ENCODE measurements around the gene CARMIL1.

The CARMIL1 gene

DNA sequence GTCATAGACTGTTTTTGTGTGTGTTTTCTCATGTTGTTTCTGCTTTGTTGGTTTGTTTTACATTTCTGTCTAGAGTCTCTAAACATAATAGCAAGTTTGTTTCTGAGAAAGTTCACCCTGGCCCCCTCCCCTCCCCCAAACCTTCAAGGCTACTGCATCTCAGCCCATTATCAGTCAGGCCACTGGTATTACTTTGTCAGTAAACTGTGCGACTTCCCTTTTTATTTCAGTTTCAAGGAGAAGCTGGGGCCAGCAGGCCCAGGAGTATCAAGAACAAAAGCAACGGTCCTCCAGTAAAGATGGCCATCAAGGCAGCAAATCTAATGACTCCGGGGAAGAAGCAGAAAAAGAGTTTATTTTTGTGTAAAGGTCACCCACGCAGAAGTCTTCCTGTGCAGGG, 340.0 kb downstream of the CARMIL1 start:
- DNase-seq (ENCODE audit: low read depth) = no peak

DNA sequence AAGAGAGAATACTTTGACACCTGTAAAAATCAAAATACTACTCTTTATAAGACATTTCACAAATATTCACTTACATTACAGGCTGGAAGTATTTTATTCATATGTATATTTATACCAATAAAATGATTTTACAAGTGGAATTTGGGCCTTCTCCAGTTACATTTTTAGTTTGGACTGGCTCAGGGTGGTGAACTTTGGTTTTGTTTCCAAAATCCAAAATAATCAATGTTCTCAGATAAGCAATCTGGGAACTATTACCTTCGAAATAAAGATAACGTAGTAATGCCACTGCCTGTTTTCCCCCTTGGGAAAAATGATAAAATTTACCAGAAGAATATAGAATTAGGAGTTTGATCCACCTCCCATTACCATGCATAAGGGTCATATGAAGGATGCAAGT, 341.2 kb downstream of the CARMIL1 start:
- no peak for DNase-seq (ENCODE audit: low read depth)

DNA sequence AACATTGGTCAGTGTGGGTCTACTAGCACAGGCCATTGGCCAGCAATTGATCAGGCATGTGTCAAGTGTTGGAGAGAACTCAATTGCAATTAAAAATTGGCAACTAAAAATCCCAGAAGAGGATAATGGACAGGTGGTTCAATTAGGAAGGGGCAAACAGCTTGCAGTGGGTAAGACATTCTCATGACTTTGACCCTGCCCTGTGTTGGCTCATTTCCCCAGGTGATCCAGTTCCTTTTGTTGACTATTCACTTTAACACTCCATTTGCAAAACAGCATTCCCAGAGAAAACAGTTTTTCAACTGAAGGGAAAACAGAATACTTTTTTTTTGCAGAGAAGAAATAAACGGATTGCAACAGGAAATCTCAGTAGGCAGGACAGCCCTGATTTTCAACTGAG, 343.9 kb downstream of the CARMIL1 start:
- no peak for DNase-seq (ENCODE audit: low read depth)

DNA sequence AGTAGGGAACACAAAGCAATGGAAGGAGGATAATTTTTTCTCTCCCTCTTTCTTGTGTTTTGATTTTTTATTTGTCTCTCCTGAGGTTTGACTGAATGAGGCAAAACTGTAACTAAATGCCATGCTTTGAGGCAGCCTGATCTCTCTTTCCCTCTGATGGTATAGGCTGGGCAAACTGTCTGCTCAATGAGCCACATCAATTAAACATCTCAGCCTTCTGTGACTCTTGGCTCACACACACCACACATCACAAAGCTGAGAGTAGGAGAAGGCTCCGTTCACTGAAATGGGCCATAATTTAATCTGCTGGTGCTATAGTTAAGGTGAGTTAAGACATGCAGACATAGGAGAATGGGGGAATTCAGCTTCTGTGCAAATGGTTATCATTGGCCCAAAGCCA, 344.7 kb downstream of the CARMIL1 start:
- DNase-seq (ENCODE audit: low read depth) = no peak

DNA sequence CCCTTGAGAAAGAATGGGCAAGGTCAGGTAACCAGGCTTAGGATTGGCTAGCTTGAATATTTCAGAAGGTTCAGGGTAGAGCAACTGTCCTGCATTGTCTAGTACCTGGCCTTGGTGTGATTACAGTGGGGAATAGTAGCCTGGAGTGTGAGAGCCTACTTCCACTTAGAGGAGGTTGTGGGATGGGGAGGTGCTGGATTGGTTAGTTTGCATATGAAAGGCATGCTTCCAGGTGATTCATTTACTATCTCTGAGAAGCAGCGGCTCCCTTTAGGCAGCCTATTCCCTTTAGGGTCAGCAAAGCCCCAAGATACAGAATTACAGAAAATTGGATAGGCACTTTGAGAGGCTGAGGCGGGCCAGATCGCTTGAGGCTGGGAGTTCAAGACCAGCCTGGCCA, 347.8 kb downstream of the CARMIL1 start:
- DNase-seq (ENCODE audit: low read depth) = no peak

DNA sequence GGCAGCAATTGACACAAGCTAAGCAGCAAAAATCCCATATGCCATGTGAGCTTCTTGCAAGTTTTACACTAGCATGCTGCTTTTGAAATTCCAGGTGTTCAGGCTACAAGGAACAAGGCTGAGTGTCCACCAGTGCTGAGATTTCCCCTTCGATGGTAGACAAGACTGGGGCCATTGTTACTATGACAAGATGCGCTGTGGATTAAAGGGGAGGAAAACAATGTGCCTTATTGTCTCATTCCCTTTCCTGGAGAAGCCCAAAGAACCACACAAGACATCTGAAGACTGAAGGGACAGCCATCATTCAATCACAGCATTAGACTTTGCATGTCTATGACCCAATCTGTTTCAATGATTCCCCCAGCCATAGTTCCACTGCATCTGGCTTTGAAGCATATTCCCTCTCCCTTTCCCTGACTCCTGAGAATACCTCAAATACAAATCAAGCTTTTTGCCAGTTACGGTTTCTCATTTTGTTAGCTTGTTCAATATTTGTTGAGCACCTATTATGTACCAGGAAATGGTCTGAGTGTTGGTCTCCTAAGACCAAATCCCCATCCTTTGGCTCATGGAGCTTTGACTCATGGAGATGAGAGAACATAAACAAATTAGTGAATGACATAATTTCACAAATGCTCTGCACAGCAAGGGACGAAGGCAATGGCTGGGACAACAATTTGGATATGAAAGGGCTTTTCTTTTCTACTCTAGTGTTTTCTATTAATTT, 349.5 kb downstream of the CARMIL1 start:
- no peak for DNase-seq (ENCODE audit: low read depth)

DNA sequence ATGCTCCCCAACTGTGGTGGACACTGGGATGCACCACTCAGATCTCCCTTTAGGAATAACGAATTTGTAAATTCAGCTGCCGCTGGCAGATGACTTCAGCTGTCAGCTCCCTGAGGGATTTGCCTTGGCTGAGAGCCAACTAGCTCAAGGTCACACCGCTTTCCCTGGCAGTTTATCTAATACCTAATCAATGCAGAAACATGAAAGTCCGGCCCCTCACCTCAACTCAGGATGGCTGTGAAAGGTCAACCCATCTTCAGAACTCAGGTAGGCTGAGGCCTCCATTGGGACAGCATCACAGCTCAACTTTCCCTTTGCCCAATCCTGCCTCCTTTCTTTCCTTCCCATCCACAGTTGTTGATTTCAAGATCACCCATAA, 350.0 kb downstream of the CARMIL1 start:
- DNase-seq (ENCODE audit: low read depth) = no peak

DNA sequence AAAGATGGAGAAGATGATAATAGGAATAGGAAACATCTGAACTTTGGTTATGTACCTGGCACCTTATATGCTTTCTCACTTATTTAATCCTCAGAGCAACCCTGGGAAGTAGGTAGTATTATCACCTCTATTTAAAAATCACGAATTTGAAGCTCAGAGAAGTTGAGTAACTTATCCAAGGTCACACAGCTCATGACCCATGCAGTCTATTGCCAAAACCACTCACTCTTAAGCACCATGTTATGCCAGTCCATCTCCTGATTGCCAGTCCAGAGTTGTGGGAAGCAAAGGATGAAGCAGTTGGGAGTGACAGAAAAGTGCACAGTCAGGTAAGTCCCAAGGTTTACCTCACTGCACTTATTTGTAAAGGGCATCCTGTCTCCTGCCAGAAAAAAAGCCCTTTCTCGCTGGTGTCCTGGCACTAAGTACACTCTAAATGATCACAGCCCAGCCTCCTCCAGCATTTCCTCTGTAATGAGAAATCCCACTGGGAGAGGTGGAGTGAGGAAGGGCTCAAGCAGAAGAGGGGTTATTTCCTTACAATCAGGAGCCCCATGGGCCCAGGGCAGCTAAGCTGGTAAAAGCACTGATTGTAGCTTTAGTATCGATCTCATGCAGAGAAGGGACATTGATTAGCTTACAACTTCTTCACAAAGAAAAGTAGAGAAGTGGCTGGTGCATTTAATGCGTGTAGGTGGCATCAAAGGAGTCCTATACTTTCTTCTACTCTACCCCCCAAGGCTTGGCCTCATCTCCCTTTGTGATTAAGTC, 351.5 kb downstream of the CARMIL1 start:
- no peak for DNase-seq (ENCODE audit: low read depth)

DNA sequence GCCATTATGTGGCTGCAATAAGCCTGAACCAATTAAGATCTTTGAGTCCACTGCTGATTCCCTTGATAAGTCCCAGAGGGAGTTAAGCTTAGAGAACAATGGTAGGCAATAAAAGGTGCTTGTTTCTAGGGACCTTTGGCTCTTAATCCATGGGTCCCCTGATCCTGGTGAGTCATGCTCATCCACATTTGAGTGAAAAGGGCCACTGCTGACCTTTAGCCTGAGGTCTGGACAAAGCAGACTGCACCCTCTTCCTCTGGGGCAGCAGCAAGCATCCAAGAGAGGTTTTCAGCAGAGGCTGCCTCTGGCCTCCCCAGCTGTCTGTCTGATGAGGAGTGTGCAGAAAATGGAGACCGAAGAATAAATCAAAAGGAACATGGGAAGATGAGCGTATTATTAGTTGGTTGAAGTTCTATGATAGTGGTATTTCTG, 356.7 kb downstream of the CARMIL1 start:
- no peak for DNase-seq (ENCODE audit: low read depth)

DNA sequence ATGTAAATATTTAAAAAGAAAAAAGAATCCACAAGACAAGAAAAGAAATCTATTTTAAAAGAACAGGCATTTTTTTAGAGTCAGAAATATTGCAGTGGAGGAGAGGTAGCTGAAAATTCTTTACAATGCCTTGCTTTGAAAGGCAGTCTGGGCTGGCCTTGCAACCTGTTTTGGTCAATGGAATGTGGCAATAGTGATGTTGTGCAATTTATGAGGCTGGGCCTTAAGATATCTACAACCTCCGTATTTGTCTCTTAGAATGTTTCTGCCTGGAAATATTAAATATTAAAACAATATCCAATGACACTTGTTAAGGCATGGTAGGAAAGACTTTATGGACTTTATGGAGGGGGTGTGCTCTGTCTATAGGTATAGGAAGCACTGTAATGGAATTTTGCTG, 358.0 kb downstream of the CARMIL1 start:
- DNase-seq (ENCODE audit: low read depth) = no peak

DNA sequence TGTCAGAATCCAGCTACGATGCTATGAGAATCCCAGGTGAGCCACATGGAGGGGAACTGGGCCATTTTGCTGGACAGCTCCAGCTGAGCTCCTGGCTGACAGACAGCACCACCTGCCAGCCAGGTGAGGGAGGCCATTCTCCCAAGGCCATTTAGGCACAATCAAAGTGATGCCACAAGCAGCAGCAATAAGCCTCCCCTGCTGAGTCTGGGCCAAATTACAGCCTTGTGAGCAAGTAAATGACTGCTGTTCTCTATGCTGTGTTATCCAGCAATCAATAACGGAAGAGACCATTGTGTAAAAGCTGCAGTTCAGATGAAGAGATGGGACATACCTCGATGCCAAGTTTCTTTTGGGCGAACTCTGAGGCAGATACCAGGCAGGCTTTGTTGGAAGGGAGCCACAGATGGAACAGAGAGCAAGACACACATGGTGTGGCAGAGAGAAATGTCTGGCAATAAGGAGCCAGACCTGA, 358.8 kb downstream of the CARMIL1 start:
- no peak for DNase-seq (ENCODE audit: low read depth)

DNA sequence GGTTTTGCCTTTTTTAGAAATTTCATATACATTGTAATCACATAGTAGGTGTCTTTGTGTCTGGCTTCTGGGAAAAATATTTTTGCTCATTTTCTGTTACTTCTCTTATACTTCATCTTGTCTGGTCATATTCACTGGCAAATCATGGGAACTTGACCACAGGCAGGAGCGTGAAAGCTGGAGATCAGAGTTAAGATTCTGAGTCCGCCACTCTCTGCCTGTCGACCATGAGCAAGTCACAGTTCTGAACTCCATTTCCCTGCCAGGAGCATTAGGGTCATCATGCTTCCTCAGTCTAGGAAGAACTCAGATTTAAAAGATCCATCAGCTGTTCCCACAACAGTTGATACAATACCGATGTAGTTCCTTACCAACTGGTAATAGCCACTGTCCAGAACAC, 360.5 kb downstream of the CARMIL1 start:
- no peak for DNase-seq (ENCODE audit: low read depth)

DNA sequence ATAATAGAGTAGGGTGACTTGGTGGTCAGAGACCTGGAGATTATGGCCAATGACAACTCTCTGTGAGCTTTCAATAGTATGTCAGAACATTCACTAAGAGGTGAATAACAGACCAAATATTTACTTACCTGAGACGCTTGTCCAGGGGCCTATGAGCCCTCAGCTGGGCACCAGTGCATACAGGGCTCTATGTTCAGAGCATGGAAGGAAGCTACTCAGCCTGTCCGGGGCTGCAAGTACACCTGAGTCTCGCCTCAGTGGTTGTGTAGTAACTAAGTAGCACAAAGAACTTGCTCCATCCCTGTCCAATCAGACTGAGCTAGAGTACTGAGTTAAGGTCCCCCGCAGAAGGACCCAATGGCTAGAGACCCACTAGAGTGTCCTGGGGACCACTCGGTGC, 361.3 kb downstream of the CARMIL1 start:
- no peak for DNase-seq (ENCODE audit: low read depth)

DNA sequence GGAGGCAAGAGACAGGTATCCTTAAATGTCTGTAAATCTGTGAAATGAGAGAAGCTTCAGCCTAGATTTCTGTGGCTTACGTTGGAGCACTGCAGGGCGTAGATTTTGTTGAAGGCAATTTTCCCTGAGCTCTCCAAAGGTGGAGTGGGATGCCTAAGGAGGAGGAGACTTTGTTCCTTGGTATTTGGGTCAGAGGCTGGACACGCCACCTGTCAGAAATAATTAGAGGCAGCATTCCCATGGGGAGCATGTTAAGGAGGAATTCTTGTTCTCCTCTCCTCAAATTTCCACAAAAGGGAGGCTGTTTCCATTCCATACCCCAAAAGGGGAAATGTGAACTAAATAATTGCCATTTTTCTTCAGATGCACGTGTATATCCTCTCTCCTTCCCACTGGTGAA, 361.7 kb downstream of the CARMIL1 start:
- DNase-seq (ENCODE audit: low read depth) = no peak

DNA sequence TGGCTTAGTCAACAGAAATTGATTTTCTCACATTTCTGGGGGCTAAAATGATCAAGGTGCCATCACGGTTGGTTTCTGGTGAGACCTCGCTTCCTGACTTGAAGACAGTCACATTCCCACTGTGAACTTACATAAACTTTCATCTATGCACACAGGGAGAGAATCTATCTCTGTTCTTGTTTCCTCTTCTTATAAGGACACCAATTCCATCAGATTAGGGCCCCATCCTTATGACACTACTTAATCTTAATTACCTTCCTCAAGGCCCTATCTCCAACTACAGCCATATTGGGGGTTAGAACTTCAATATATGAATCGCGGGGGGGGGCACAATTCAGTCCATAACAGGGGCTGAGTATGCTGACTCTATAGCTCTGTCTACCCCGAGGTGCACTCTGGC, 362.2 kb downstream of the CARMIL1 start:
- DNase-seq (ENCODE audit: low read depth) = no peak

DNA sequence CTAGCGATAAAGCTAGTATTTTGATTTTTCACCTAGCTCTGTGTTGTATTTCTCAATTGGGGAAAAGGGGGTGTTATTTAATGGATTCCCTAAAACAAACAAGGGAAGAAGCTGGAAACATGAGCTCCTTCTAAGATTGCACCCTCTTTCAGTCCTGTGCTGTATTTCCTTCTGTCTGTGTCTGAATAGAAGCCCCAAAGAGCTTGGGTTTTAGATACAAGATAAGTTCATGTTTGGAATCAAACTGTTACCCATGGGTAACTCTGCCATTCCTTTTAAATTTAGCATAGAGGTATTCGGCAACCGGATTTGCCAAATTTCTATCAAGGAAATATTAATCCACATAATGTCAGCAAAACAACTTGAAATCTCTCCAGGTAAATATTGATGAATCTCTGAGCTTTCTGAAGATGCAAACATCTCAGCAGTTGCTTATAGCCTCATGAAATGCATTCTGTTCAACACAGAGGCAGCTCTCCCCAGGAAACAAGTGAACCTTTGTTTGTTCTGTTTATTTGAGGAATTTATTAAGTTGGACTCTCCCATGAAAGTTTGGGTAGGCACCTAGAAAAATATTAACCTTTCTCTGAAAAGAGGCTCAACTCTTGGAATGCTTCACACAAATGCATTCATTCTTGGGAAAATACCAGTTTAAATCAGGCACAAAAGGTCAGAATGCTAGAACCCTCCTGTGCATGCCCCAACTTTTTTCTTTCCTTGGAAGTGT, 362.9 kb downstream of the CARMIL1 start:
- no peak for DNase-seq (ENCODE audit: low read depth)

DNA sequence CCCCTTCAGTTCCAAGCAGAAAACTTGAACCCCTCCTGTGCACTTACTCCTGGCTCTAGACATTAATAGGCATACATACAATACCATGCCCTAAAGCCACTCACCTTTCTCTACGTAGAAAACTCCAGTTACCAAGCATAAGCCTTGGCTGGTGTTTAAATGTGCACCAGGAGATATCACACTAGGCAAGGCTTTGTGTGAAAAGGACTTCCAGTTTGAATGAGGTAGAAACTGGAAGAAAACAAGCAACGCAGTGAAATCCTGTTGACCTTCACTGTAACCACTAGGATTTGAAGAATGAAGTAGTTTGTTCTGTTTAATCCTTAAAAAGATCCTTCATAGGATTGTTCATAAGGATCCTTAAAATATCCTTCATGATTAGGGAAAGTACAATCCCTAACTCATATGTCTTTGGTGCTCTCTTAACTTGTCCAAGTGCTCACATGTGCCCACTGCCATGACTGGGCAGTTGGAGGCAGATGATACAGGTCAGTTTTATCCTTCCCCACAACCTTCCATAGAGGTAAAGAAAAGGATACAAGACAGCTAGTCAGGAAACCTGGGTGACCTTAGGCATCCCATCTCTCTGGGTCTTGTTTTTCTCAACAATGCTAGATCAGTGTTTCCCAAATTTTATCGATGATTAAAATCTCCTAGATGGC, 363.6 kb downstream of the CARMIL1 start:
- no peak for DNase-seq (ENCODE audit: low read depth)

DNA sequence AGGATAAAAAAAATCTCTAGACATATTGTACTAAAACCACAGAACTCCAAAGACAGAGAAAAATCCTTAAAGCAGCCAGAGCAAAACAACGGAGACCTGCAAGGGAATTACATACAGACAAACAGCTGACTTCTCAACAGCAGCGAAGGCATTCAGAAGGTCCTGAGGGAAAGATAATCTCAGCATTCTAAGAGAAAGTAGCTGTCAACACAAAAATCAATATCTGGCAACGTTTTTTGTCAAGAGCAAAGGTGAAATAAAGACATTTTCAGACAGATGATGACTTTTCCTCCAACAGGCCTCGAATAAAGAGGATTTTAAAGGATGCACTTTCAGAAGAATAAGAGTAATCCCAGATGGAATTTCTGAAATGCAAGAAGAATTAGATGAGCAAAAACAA, 366.7 kb downstream of the CARMIL1 start:
- no peak for DNase-seq (ENCODE audit: low read depth)

DNA sequence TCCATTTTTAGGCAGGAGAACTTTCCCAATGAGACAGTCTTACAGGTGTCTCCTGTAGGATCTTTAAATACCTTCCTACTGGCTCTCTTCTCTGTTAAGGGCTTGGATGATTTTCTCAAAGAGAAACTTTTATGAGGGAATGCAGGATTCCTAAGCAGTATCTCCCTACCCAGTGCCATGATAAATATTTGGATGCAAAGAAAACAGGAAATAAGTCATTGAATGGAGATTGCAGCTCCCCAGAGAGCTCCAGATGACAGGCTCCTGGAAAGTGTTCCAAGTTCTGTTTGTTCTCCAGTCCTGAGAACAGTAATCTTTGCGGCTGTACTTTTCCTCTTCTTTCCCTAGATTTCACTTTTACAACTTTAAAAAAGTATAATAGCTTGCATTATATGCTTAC, 370.4 kb downstream of the CARMIL1 start:
- no peak for DNase-seq (ENCODE audit: low read depth)

DNA sequence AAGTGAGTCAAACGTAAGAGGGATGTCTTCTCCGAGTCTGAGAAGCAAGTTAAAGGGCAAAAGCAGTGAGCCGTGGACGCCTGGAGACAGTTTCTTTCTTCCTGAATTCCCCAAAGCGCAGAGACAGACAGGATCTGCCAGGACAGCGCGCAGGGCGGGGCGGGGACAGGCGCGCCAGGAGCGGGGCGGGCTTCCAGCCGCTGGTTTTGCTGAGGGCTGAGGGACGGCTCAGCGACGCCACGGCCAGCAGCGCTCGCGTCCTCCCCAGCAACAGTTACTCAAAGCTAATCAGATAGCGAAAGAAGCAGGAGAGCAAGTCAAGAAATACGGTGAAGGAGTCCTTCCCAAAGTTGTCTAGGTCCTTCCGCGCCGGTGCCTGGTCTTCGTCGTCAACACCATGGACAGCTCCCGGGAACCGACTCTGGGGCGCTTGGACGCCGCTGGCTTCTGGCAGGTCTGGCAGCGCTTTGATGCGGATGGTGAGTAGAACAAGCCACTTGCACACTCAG, 372.9 kb downstream of the CARMIL1 start, which contains the start of gene SCGN:
Gene SCGN, plus strand, starts transcription at position 209 of the 509 bp plus-strand sequence. Its CDS starts 189 bp downstream, at position 398.
- no peak for DNase-seq (ENCODE audit: low read depth)

DNA sequence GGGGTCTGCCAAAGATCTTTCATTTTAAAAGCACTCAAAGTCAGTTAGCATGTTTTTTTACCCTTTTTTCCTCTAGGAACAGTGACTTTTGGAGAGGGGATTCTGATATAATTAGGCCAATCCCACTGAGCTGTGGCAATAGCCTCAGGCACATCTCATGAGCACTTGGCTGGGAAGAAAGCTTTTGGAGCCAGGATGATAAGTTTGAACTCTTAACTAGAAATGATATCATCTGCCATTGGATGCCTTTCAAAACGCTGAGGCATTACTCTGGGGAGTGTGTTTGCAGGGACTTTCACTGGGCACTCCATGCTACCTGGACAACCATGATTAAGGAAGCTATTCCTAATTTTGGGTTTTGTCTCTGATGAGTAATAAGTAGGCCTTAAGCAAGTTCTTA, 376.5 kb downstream of the CARMIL1 start:
- DNase-seq (ENCODE audit: low read depth) = no peak
